HCT116 (cell line): ENCODE results near the gene ADGRL3. TPM values are rescaled to one million over a fixed set of nuclear protein-coding genes. Genes with fewer than 3 reads are reported as not detected.

Source experiments
- ATAC-seq: fragments of 200-7000 bp; cut with Tn5 transposase; 2 replicates; pipeline ENCODE4 v1.9.1; 2020; ENCODE audit warnings: mild to moderate bottlenecking, moderate library complexity
- BruUV-seq: library from RNA; stranded (reverse); fragments of 400-500 nt; replicated peaks from 2 replicates; lab custom pipeline; 2021; lab: Mats Ljungman, UMichigan
- CTCF ChIA-PET: fragments of 300-600 bp; sonication (Branson Sonifier 250); formaldehyde crosslinking; loops from one replicate; lab custom pipeline; 2021; ENCODE audit warnings: antibody characterized with exemption; lab: Charles Lee
- POLR2A ChIA-PET: fragments of 300-600, 350-600 bp; sonication (Branson Sonifier 250); formaldehyde crosslinking; loops from one replicate; lab custom pipeline; 2021; ENCODE audit warnings: antibody characterized with exemption; lab: Charles Lee
- RAD21 ChIA-PET, 2 experiments: fragments of 300-600 bp; sonication (Branson Sonifier 250); formaldehyde crosslinking; loops; one replicate each; lab custom pipeline; 2023; ENCODE audit warnings: low total read pairs in 2 of 2; ENCODE audit not compliant: uncharacterized antibody in 2 of 2, unreplicated experiment in 2 of 2, low non-redundant PET in 1 of 2; lab: Charles Lee
- DNase-seq: peaks from one replicate; pipeline ENCODE4 v3.0.0-alpha.2; 2010; ENCODE audit warnings: low read depth, low spot score
- H2AFZ ChIP-seq: fragments of 200-600 bp; shearing (Covaris generic), sonication (generic); 2 replicates; pipeline ENCODE4 v1.6.1; 2017; ENCODE audit warnings: low read depth, mixed run types, mixed read lengths, antibody characterized with exemption, low read length; ENCODE audit not compliant: poor library complexity, severe bottlenecking
- H3K27ac ChIP-seq: 2 replicates; pipeline ENCODE4 v1.5.1; 2012; ENCODE audit warnings: low read depth, low read length
- H3K27me3 ChIP-seq: fragments of 200-600 bp; sonication (generic); 2 replicates; pipeline ENCODE4 v1.6.1; 2016; ENCODE audit warnings: mixed run types, low read length, mixed read lengths; ENCODE audit not compliant: insufficient read depth
- H3K36me3 ChIP-seq, 2 experiments: fragments of 200-500 bp in 1 of 2; fragments of 200-600 bp in 1 of 2; sonication (Bioruptor generic) in 1 of 2; sonication (generic) in 1 of 2; 2 replicates each; pipeline versions ENCODE4 v1.5.1 to v1.6.1; 2014 to 2016; ENCODE audit warnings: low read length in 2 of 2, inconsistent platforms in 1 of 2, mixed read lengths in 1 of 2, mixed run types in 1 of 2; ENCODE audit not compliant: insufficient read depth in 2 of 2, control insufficient read depth in 1 of 2
- H3K4me1 ChIP-seq, 2 experiments: fragments of 200-600 bp in 1 of 2; sonication (generic) in 1 of 2; 2 replicates each; pipeline versions ENCODE4 v1.5.1 to v1.6.1; 2012 to 2017; ENCODE audit warnings: low read length in 2 of 2, inconsistent platforms in 1 of 2, mild to moderate bottlenecking in 1 of 2, mixed read lengths in 1 of 2, mixed run types in 1 of 2, moderate library complexity in 1 of 2; ENCODE audit not compliant: insufficient read depth in 2 of 2, control insufficient read depth in 1 of 2
- H3K4me2 ChIP-seq: fragments of 200-600 bp; sonication (generic); 2 replicates; pipeline ENCODE4 v1.6.1; 2017; ENCODE audit warnings: mixed run types, low read length, mixed read lengths
- H3K4me3 ChIP-seq, 2 experiments: fragments of 200-600 bp in 1 of 2; sonication (generic) in 1 of 2; replicated peaks in 1 of 2; 2 replicates each; pipeline ENCODE4 v1.5.1; 2011 to 2016; ENCODE audit warnings: low read length in 2 of 2, control low read depth in 1 of 2, low read depth in 1 of 2, mild to moderate bottlenecking in 1 of 2, mixed read lengths in 1 of 2, mixed run types in 1 of 2
- H3K79me2 ChIP-seq: fragments of 200-600 bp; sonication (generic); 2 replicates; pipeline ENCODE4 v1.6.1; 2017; ENCODE audit warnings: mild to moderate bottlenecking, mixed run types, low read length, moderate library complexity, mixed read lengths; ENCODE audit not compliant: insufficient read depth
- H3K9ac ChIP-seq: fragments of 200-600 bp; sonication (generic); 2 replicates; pipeline ENCODE4 v1.6.1; 2016; ENCODE audit warnings: low read length, mixed read lengths
- H3K9me2 ChIP-seq: fragments of 200-600 bp; sonication (generic), shearing (Covaris generic); 2 replicates; pipeline ENCODE4 v1.6.1; 2017; ENCODE audit warnings: mixed run types, mild to moderate bottlenecking, moderate library complexity; ENCODE audit not compliant: insufficient read depth
- H3K9me3 ChIP-seq, 2 experiments: fragments of 200-500 bp in 1 of 2; fragments of 200-600 bp in 1 of 2; sonication (Bioruptor generic) in 1 of 2; sonication (generic) in 1 of 2; 2 replicates each; pipeline ENCODE4 v1.6.1; 2014 to 2017; ENCODE audit warnings: low read length in 2 of 2, mixed read lengths in 2 of 2, inconsistent platforms in 1 of 2, low read depth in 1 of 2, mild to moderate bottlenecking in 1 of 2, mixed run types in 1 of 2, moderate library complexity in 1 of 2; ENCODE audit not compliant: control insufficient read depth in 1 of 2, insufficient read depth in 1 of 2
- H4K20me1 ChIP-seq: fragments of 200-600 bp; sonication (generic), shearing (Covaris generic); 2 replicates; pipeline ENCODE4 v1.6.1; 2017; ENCODE audit warnings: mixed run types, mild to moderate bottlenecking, moderate library complexity; ENCODE audit not compliant: insufficient read depth
- CBX3 ChIP-seq: IDR thresholded peaks from 2 replicates; pipeline ENCODE4 v1.6.1; 2012; ENCODE audit warnings: low read depth
- EGR1 ChIP-seq: IDR thresholded peaks from 2 replicates; pipeline ENCODE4 v1.6.1; 2012; ENCODE audit warnings: low read depth
- ELF1 ChIP-seq: IDR thresholded peaks from 2 replicates; pipeline ENCODE4 v1.6.1; 2012; ENCODE audit warnings: low read depth, borderline replicate concordance
- EZH2 ChIP-seq: fragments of 200-600 bp; sonication (generic); IDR thresholded peaks from 2 replicates; pipeline ENCODE4 v1.6.1; 2017; ENCODE audit warnings: antibody characterized with exemption, mixed run types
- EZH2phosphoT487 ChIP-seq: fragments of 200-600 bp; IDR thresholded peaks from 2 replicates; pipeline ENCODE4 v1.6.1; 2018; ENCODE audit warnings: antibody characterized with exemption, borderline replicate concordance
- FOSL1 ChIP-seq: IDR thresholded peaks from 2 replicates; pipeline ENCODE4 v1.6.1; 2012; ENCODE audit warnings: low read depth
- MAX ChIP-seq: IDR thresholded peaks from 2 replicates; pipeline ENCODE4 v1.6.1; 2012
- RAD21 ChIP-seq: IDR thresholded peaks from 2 replicates; pipeline ENCODE4 v1.6.1; 2012; ENCODE audit warnings: low read depth, mild to moderate bottlenecking
- REST ChIP-seq: IDR thresholded peaks from 2 replicates; pipeline ENCODE4 v1.6.1; 2012; ENCODE audit warnings: low read depth
- SRF ChIP-seq: IDR thresholded peaks from 2 replicates; pipeline ENCODE4 v1.6.1; 2012; ENCODE audit warnings: low read depth
- TCF7L2 ChIP-seq: IDR thresholded peaks from 2 replicates; pipeline ENCODE4 v1.7.0; 2011; ENCODE audit warnings: borderline replicate concordance, inconsistent platforms; ENCODE audit not compliant: insufficient read depth, insufficient read length; ENCODE audit errors: extremely low read depth
- YY1 ChIP-seq: IDR thresholded peaks from 2 replicates; pipeline ENCODE4 v1.6.1; 2011; ENCODE audit warnings: low read length, low read depth, moderate library complexity, mild to moderate bottlenecking; ENCODE audit not compliant: insufficient replicate concordance; ENCODE audit errors: extremely low read depth
- intact Hi-C: fragments of 100-400 bp; cut with micrococcal nuclease; formaldehyde crosslinking; loops from 2 replicates; pipeline ENCODE4 v1.10.0; 2022
- total RNA-seq: library from RNA; stranded (reverse); gene quantifications from one replicate; pipeline ENCODE4 v1.2.1, GENCODE V29; 2021; ENCODE audit not compliant: unreplicated experiment
- TF ChIP-seq, protein P1 (sequence below): IDR thresholded peaks from 2 replicates; pipeline ENCODE4 v1.6.1; 2011; ENCODE audit warnings: mild to moderate bottlenecking, low read length, moderate library complexity; ENCODE audit not compliant: insufficient replicate concordance; ENCODE audit errors: extremely low read depth

Gene ADGRL3
- total RNA-seq, 1 experiment from 2014 or later: not detected

GRCh38 chr4:61648264-61648663 is 448.1 kb downstream of the ADGRL3 start:
- TF ChIP-seq, protein P1, sequence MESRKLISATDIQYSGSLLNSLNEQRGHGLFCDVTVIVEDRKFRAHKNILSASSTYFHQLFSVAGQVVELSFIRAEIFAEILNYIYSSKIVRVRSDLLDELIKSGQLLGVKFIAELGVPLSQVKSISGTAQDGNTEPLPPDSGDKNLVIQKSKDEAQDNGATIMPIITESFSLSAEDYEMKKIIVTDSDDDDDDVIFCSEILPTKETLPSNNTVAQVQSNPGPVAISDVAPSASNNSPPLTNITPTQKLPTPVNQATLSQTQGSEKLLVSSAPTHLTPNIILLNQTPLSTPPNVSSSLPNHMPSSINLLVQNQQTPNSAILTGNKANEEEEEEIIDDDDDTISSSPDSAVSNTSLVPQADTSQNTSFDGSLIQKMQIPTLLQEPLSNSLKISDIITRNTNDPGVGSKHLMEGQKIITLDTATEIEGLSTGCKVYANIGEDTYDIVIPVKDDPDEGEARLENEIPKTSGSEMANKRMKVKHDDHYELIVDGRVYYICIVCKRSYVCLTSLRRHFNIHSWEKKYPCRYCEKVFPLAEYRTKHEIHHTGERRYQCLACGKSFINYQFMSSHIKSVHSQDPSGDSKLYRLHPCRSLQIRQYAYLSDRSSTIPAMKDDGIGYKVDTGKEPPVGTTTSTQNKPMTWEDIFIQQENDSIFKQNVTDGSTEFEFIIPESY: no peak
- H3K27me3 ChIP-seq: no peaks in the 10 kb centered on the region
- H3K36me3 ChIP-seq: no peaks in the 10 kb centered on the region
- ChIA-PET RAD21 (no interaction called here), CTCF (no interaction called here), POLR2A (no interaction called here)
- no peak overlapping the region for H3K27ac ChIP-seq
- no peaks in the 10 kb centered on the region for H3K4me1 ChIP-seq
- H3K9ac ChIP-seq: no peak overlapping the region
- no TSS peak for BruUV-seq
- H4K20me1 ChIP-seq: no peaks in the 10 kb centered on the region
- intact Hi-C loops: no loop called here
- ATAC-seq (no peak), DNase-seq (no peak)
- H3K9me2 ChIP-seq: no peaks in the 10 kb centered on the region
- peaks cover 0 to 3% of the 10 kb centered on the region in 2 experiments; a peak in 2 of 4 replicates for H3K9me3 ChIP-seq
- H2AFZ ChIP-seq: no peak overlapping the region
- no peak overlapping the region for H3K4me2 ChIP-seq
- no peak overlapping the region for H3K4me3 ChIP-seq
- H3K79me2 ChIP-seq: no peaks in the 10 kb centered on the region

DNA sequence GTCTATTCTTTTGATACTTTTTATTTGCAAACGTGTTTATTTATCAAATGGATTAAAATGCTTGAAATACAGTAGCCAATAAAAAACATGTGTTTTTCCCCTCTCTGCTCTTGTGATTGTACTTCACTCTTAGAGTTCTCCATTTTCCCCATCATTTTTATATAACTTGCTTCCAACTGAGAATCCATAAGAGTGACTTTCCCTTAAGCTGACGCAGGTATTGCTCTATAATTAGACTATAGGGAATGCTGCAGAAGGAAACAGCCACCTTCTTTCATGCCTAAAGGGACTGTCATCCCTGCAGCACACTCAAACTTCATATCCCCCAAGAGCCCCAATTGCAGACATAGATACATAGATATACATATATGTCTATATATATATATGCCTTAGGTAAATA is 456.9 kb downstream of the ADGRL3 start:
- no peaks in the 10 kb centered on the region for H3K4me1 ChIP-seq
- H4K20me1 ChIP-seq: no peaks in the 10 kb centered on the region
- no TSS peak for BruUV-seq
- H3K27me3 ChIP-seq: no peaks in the 10 kb centered on the region
- no peak overlapping the region for H3K4me2 ChIP-seq
- ATAC-seq: no peak
- H3K36me3 ChIP-seq: no peaks in the 10 kb centered on the region
- no peak for DNase-seq
- ChIA-PET RAD21 (no interaction called here), POLR2A (no interaction called here), CTCF (no interaction called here)
- no peak overlapping the region for H3K4me3 ChIP-seq
- intact Hi-C loops: no loop called here
- no peaks in the 10 kb centered on the region for H3K79me2 ChIP-seq
- H3K9me3 ChIP-seq: peaks cover 2 to 9% of the 10 kb centered on the region in 2 experiments; a peak in 2 of 4 replicates
- H3K9me2 ChIP-seq: no peaks in the 10 kb centered on the region
- no peak overlapping the region for H3K9ac ChIP-seq
- no peak overlapping the region for H2AFZ ChIP-seq
- no peak overlapping the region for H3K27ac ChIP-seq
- TF ChIP-seq FOSL1 (no peak), YY1 (no peak), EZH2 (no peak), TCF7L2 (no peak), CBX3 (no peak), MAX (no peak), REST (no peak), EGR1 (no peak), ELF1 (no peak), EZH2phosphoT487 (no peak), RAD21 (no peak), SRF (no peak)
